Measurements from ENCODE around the gene STYXL2. TPM values are rescaled to one million over a fixed set of nuclear protein-coding genes. Genes with fewer than 3 reads are reported as not detected.

Gene STYXL2
- polyA plus RNA-seq, 1 donor (not counting 4 experiments of a cell fraction or from before 2014, with no cell fraction given) = not detected

DNA sequence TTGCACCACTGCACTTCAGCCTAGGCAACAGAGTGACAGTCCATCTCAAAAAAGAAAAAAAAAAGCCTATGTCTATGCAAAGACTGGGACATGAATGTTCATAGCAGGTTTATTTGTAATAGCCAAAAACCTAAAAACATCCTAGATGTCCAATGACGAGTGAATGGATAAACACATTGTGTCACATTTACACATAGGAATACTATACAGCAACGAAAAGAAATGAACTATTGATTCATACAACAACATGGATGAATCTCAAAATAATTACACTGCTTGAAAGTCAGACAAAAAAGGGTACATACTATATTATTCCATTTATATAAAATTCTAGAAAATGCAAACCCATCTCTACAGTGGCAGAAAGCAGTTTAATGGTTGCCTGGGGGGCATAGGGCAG lies 7.9 kb downstream of the STYXL2 start:
- H3K79me2 ChIP-seq (ENCODE audit: control insufficient read depth, insufficient read depth, low read length) = no peaks in the 10 kb centered on the region
- H4K20me1 ChIP-seq (ENCODE audit: control insufficient read depth, extremely low read depth, insufficient read depth, low read length) = no peaks in the 10 kb centered on the region
- TF ChIP-seq EZH2 (IDR thresholded peaks at IDR 0.05; ENCODE audit: low read length) (no peak), CTCF (optimal IDR thresholded peaks at IDR 0.05 in 1 of 3, IDR thresholded peaks at IDR 0.05 in 1 of 3, conservative IDR thresholded peaks at IDR 0.05 in 1 of 3; ENCODE audit: extremely low read depth in 1 of 3, insufficient read depth in 2 of 3, low read length in 3 of 3) (no peak)
- no peak for FAIRE-seq
- H3K9me3 ChIP-seq (ENCODE audit: control insufficient read depth, low read depth, low read length) = no peaks in the 10 kb centered on the region
- H3K9ac ChIP-seq (ENCODE audit: control insufficient read depth, extremely low read depth, insufficient read depth, low read length) = no peak overlapping the region
- no peak overlapping the region for H3K4me2 ChIP-seq (ENCODE audit: control insufficient read depth, extremely low read depth, insufficient read depth, low read depth, low read length)
- peaks cover 4% of the 10 kb centered on the region for H3K4me1 ChIP-seq (ENCODE audit: control insufficient read depth, extremely low read depth, insufficient read depth, low read length)
- H3K9me1 ChIP-seq (ENCODE audit: control insufficient read depth, extremely low read depth, insufficient read depth, low read length) = no peaks in the 10 kb centered on the region
- no peak for DNase-seq (ENCODE audit: low read depth, low spot score)
- dilution Hi-C loops (cut with MboI; ENCODE audit: extremely low pct_ligation_motif_present, low sequenced_read_pairs) = no loop called here
- H3K4me3 ChIP-seq (ENCODE audit: control insufficient read depth in 2 of 3, extremely low read depth in 1 of 3, insufficient read depth in 2 of 3, low read depth in 1 of 3, low read length in 3 of 3) = no peak overlapping the region
- no peaks in the 10 kb centered on the region for H3K27me3 ChIP-seq (ENCODE audit: control insufficient read depth, extremely low read depth, insufficient read depth, low read length)
- H2AFZ ChIP-seq (ENCODE audit: control insufficient read depth, low read length) = no peak overlapping the region
- no peaks in the 10 kb centered on the region for H3K36me3 ChIP-seq (ENCODE audit: control insufficient read depth in 2 of 2, extremely low read depth in 1 of 2, insufficient read depth in 2 of 2, low read length in 2 of 2)
- no peak overlapping the region for H3K27ac ChIP-seq (ENCODE audit: control insufficient read depth, insufficient read depth, low read length)

DNA sequence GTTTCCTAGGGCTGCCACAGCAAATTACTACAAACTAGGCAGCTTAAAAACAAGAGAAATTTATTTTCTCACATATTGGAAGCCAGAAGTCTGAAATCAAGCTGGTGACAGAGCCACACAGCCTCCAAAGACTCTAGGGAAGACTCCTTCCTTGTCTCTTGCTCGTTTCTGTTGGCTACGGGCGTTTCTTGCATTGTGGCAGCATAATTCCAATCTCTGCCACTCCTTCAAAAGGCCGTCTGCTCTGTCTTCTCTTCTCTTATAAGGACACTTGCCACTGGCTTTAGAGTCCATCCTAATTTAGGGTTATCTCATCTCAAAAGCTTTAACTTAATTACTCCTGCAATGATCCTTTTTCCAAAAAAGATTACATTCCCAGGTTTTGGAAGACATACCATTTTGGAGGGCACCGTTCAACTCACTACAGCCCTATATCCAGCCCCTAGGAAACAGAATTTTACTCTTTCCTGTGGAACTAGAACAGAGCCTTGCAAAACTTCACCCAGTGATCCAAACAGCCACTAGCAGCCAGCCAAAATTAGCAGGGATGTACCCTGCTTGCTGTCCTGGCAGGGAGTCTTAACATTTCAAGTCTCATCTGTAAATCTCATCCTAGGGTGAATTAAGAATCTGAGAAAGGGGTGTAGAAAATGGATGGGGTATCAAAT lies 9.2 kb downstream of the STYXL2 start:
- H3K79me2 ChIP-seq (ENCODE audit: control insufficient read depth, insufficient read depth, low read length) = no peaks in the 10 kb centered on the region
- no peak overlapping the region for H3K9ac ChIP-seq (ENCODE audit: control insufficient read depth, extremely low read depth, insufficient read depth, low read length)
- no peak for TF ChIP-seq CTCF (optimal IDR thresholded peaks at IDR 0.05 in 1 of 3, IDR thresholded peaks at IDR 0.05 in 1 of 3, conservative IDR thresholded peaks at IDR 0.05 in 1 of 3; ENCODE audit: extremely low read depth in 1 of 3, insufficient read depth in 2 of 3, low read length in 3 of 3)
- TF ChIP-seq EZH2 (IDR thresholded peaks at IDR 0.05; ENCODE audit: low read length) = no peak
- H3K27me3 ChIP-seq (ENCODE audit: control insufficient read depth, extremely low read depth, insufficient read depth, low read length) = no peaks in the 10 kb centered on the region
- H3K4me2 ChIP-seq (ENCODE audit: control insufficient read depth, extremely low read depth, insufficient read depth, low read depth, low read length) = no peak overlapping the region
- H3K4me3 ChIP-seq (ENCODE audit: control insufficient read depth in 2 of 3, extremely low read depth in 1 of 3, insufficient read depth in 2 of 3, low read depth in 1 of 3, low read length in 3 of 3) = no peak overlapping the region
- H3K27ac ChIP-seq (ENCODE audit: control insufficient read depth, insufficient read depth, low read length) = no peak overlapping the region
- no peaks in the 10 kb centered on the region for H3K9me3 ChIP-seq (ENCODE audit: control insufficient read depth, low read depth, low read length)
- dilution Hi-C loops (cut with MboI; ENCODE audit: extremely low pct_ligation_motif_present, low sequenced_read_pairs) = no loop called here
- no peaks in the 10 kb centered on the region for H4K20me1 ChIP-seq (ENCODE audit: control insufficient read depth, extremely low read depth, insufficient read depth, low read length)
- no peaks in the 10 kb centered on the region for H3K9me1 ChIP-seq (ENCODE audit: control insufficient read depth, extremely low read depth, insufficient read depth, low read length)
- H3K4me1 ChIP-seq (ENCODE audit: control insufficient read depth, extremely low read depth, insufficient read depth, low read length) = peaks cover 4% of the 10 kb centered on the region
- no peak for DNase-seq (ENCODE audit: low read depth, low spot score)
- H2AFZ ChIP-seq (ENCODE audit: control insufficient read depth, low read length) = no peak overlapping the region
- H3K36me3 ChIP-seq (ENCODE audit: control insufficient read depth in 2 of 2, extremely low read depth in 1 of 2, insufficient read depth in 2 of 2, low read length in 2 of 2) = no peaks in the 10 kb centered on the region
- FAIRE-seq = no peak

Data from keratinocyte (primary cell).